Renal cortical epithelial cell (primary cell): ENCODE measurements around the gene KAZN. TPM values are rescaled to one million over a fixed set of nuclear protein-coding genes. Genes with fewer than 3 reads are reported as not detected.

ENCODE experiments used
- DNase-seq: peaks from one replicate; pipeline ENCODE4 v3.0.0-alpha.2; 2011; ENCODE audit warnings: low read depth
- total RNA-seq: library from RNA; depleted of rRNA; stranded (reverse); fragments of >200 nt; gene quantifications from 2 replicates; pipeline ENCODE4 v1.2.3, GENCODE V29; 2014

Gene KAZN
- total RNA-seq, 1 donor from 2014 or later, result 30.8 TPM

DNA sequence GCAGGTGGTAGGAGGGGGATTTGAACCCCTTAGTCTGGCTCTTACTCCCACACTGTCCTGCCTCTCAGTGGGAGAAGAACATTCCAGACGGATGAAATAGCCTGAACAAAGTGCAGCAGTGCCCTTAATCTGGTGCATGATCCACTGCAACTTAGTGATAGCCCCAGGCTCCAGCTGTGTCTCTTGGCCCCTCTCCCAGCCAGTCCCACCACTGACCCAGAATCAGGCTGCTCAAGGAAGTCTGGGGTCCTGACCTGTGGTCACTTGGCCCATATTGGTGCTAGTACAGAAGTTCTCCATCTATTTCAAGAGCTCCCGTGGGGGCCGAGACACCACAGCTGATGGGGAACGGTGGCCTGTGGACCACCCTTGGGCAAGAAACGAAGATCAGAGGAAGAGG, 255.0 kb downstream of the KAZN start:
- no peak for DNase-seq

DNA sequence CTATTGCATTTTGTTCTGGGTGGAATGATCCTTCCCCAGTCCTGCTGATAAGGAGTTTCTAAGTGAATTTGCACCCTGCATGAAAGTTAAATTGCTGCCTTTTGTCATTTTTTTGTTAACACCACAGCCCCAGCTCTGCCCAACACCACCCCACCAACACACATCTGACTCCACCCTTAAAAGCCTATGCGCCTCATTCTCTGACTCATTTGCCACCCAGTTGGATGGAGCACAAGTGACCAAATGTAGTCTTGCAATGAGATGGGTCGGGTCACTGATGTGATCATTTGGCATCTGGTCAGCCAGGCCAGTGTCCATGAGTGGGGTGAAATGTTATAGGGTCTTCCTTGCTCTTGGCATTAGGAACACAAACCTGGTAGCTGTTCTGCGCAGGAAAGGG, 256.8 kb downstream of the KAZN start:
- no peak for DNase-seq

DNA sequence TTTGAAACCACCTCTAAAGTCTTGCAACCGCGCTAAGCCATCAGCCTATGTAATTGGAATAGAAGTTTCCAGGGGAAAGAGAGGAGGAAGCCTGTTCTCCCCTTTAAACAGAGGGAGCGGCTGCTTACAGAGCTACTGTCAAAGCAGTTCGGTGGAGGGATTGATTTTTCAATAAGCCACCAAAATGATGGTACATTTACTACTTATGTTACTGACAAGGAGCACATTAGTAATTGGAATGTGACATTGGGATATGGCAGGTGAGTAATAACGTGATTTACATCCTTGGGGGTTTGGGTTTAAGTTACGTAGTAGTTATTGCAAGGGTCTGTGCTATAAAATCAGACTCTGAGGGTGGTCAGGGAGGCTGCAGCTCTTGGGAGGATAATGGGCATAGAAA, 257.3 kb downstream of the KAZN start:
- DNase-seq, result no peak

DNA sequence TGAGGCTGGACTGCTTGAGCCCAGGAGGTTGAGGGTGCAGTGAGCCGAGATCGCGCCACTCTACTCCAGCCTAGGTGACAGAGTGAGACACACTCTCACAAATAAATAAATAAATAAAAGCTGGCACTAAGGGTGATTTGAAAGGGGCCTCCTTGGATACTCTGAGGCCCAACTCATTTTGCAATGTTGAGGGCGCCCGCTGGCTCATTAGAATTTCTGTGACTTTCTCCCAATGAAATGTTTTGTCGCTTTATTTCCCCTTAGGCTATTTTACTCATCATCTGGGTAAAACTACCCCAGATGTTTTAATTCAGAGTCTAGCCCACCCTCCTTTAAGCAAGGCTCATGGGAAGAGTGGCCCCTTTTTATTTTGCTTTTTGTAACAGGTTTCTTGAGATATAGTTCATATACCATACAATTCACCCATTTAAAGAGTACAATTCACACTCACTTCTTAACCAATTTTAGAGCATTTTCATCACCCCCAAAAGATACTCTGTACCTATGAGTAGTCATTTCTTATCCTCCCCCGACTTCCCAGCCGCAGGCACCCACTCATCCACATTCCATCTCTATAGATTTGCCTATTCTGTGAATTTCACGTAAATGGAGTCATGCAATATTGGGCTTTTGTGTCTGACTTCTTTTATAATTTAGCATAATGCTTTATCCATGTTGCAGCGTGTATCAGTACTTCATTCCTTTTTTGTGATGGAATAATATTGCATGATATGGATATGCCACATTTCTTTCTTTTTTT, 259.1 kb downstream of the KAZN start:
- DNase-seq, result no peak

DNA sequence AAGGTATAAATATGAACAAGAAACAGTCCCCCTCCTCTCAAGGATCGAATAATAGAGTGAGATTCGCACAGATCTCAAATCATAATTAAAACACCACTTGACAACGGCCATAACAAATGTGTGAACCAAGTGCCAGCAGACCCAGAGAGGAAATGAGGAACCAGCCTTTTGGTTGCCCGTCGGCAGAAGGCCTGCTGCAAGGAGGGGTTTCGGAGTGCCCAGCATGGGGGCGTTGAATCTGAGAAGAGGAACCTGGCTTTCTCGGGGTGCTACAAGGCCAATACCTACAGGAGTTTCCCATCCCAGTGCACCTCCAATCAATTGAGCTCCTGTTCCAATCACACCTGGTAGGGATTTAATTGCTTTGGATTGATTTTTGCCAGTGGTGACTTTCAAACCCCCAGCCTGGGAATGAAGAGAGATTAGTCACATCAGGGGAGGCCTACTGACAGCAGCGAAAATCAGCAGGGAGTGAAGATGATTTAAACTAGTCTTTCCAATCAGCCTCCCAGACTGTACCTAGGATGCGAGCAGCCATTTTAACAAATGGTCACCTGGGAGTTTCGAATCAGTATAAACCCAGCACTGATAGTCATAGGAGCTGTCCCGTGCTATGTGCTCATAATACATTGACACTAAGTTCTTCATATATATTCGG, 263.8 kb downstream of the KAZN start:
- no peak for DNase-seq

DNA sequence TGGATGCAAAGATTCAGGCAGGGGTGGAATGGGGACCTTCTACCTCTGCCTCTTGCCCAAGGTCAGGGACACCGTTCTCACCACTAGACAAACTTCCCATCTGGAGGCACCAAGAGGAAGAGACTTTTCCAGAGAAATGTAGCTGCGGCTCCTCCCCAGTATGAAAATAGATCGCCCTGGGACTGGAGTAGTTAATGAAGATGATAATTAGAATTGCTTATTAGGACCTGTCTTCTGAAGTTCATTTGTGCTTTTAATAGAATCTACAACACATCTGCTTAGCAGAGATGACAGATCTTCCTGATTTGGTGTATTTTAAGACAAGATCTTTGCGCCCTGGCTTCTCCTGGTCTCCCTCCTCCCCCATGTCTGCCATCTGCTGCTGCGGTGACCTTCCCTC, 266.6 kb downstream of the KAZN start:
- no peak for DNase-seq

DNA sequence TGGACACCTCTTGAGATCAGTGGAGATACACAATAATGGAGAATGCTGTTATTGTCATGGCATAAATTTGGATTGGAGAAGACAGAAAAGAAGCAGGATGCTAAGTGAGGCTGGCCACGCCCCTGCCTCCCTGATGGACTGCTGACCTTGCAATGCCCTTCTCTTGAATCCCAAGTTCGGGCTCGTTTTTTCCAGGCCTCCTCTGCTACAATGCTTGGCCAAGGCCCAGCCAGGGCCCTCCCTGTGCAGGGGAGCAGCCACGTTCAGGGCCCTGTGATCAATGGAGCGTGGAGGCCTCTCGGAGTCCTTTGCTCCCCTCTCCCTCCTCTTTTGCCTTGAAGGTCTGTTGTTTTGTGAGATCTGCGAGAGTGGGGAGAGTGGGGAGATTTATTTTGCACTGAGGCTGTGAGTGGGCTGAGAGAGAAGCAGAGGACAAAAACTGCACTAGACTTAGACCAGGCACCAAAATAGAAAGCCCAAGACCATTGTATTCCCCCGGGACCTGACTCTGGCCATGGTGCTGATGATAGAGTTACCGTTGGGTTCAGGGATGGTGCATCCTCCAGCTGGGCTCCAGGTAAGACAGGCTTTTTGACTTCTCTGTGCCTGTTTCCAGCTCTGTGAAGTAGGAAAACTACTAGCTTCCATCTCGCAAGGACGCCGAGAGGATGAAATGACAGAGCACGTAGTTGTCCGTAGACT, 268.6 kb downstream of the KAZN start:
- DNase-seq, result no peak

DNA sequence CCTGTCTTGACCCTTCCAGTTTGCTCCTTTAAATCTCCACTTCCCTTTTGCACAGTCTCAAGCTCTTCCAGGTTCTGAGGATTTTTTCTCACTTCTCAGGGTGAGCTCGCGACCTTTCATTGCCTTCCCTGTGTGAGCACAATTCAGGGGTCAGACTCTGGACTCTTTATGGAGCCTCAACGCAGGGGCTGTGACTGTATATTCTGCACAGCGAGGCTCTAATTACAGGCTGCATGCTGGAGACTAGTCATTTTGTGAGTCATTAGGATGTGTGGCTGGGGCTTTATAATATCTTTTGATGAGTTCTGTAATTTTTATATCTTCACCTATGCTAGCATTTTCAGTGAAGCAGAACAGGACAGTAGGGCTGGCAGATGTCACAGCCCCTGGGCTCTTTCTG, 270.7 kb downstream of the KAZN start:
- DNase-seq, result no peak

DNA sequence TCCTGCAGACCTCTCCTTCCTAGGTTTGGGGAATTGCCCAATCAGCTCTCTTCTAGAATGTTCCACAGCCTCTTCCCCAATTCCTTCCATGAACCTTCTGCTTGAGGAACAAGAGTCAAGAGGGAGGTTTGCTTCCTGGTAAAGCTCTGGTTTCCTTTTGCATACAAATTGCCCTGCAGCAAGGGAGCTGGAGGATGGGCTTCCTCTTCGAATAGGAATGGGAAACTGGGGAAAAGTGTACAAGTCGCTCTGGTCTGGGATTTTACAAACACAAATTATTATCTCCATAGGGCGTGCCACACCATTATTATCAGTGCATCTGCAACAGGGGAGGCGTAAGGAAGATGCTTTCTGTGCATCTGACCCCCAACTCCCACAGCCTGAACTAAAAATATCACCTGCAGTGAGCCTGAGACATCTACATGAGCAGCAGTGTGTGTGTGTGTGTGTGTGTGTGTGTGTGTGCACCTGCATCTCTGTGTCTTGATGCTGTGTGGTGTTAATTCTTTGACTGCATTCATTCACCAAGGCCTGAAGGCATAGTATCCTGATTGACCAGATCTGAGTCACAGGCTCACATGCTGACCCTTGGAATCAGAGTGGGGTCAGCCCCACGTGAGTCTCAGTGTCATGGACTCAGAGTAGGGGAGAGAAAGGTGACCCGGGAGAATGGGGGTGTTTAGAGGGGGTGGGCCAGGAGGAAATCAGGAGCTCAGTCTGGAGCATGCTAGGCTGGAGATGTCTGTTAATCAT, 272.9 kb downstream of the KAZN start:
- DNase-seq, result no peak

DNA sequence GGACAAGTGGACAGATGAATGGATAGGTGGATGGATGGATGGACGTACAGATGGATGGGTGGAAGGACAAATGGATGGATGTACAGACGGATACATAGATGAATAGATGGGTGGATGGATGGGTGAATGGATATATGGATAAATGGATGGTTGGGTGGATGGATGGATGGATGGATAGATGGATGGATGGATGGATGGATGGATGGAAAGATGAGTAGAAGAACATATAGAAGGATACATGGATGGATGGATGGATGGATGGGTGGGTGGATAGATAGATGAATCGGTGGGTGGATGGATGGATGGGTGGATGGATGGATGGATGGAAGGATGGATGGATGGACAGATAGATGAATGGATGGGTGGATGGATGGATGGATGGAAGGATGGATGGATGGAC, 274.3 kb downstream of the KAZN start:
- DNase-seq, result no peak

DNA sequence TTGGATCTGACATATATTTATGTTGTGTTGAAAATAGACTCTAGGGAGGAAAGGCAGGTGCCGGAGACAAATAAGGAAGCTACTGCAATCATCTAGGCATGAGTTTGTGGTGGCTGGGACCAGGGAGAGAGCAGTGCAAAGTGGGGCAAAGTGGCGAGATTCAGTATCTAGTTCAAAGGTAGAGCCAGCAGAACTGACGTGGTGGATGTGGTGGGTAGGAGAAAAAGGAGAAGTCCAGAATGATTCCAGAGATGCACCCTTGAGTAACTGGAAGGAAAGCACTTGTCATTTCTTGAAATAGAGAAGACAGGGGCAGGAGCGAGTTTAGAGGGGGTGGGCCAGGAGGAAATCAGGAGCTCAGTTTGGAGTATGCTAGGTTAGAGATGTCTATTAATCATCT, 275.2 kb downstream of the KAZN start:
- DNase-seq, result no peak

DNA sequence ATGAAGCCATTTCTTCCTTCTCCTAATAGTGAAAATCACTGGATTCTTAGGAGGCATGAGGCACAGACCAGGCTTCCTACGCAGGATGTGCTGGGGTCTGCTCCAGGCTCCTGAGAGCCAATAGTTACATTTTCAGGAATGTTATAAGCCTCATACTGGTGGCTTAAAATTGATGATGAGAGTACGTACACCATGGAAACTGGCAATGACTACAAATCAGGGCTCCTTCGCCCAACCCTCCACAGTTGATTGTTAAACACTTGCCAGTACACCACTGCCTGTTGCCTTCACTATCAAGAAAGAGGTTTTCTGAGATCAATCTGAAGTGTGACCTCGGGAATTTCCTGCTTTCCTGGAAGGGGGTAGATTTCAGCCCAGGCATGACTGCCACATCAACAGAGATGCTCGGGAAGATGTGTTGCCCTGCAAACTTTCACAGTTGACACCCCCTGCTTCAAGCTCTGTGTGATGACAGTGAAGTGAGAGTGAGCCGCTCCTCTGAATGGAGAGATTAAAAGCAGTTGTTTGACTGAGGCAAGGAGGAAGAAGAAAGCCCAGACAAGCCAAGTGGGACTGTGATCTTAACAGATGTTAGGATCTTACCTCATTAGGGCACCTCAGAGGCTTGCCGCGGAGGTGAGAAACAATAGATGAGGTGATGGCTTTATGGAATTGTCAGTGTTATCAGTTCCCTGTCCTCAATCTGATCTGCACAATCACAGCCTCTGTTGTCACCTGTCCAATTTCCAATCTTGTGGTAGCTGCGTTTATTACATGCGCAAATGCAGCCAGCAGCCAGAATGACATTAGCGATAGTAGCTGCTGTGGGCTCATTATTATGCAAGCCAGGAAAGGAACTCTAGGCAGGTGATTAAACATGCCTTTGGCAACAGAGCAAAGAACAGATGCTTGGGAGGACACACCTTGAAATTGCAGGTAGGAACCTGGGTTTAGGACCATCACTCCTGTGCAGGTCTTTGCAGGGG, 277.3 kb downstream of the KAZN start:
- no peak for DNase-seq

DNA sequence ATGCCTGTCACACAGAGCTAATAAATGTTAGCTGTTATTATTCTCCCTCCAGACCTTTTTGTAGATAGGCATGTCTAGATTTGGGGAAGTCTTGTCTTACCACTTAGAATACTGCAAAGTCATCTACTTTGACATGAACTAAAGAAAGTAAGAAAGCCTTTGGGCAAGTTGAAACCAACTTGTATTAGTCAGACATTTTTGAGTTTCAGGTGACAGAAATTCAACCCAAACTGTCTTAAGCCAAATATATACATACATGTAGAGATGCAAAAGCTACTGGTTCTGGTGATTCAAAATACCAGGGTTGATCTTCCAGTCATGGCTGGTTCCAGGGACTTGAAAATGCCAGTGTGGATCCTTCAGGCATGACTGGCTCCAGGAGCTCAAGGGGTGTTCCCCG, 278.3 kb downstream of the KAZN start:
- no peak for DNase-seq

DNA sequence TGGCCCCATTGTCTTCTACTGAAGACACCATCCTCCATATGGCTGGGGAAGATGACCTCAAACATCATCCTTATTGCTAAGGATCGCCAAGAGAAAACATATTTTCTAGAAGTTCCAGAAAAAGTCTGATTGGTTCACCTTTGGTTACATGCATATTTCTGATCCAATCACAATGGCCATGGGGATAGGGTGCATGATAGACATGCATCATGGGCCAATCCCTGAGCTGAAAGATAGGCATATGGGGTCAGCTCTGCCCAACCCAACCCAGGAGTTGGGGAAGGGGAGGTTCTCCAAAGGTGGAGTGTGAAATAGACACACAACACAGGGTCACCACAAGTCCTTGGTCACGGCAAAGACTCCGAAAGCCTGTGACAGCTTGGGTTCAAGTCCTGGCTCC, 278.7 kb downstream of the KAZN start:
- no peak for DNase-seq

DNA sequence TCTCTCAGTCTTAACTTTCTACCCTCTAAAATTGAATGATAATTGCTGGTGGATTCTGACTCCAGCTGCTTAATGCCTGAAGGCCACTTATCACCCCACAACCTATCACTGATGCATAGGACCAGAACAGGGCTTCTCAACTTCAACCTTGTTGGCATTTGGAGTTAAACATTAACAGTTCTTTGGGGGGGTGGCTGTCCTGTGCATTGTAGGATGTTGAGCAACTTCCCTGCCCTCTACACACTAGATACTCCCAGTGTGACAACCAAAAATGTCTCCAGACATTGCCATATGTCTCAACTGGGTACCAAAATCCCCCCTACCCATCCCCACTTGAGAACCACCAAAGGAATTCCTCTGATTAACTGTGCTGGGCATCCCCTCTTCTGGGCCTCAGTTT, 279.6 kb downstream of the KAZN start:
- DNase-seq, result no peak

DNA sequence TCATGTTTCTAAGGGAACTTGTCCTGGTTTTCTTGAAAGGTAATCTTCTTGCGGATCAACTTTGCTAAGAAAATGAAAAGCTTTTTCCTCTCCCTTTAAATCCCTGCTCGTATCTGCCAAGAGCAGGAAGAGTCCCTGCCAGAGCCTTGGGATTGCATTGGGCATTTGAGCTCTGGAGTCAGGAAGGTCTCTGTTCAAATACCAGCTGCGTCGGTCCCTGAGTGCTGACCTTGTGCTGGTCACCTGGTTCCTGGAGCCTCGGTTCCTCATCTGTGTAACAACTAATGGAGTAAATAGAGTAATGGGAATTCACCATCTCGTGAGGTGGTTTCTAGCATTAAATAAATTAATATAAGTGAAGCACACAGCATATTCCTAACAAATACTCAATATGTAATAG, 280.5 kb downstream of the KAZN start:
- DNase-seq, result no peak

DNA sequence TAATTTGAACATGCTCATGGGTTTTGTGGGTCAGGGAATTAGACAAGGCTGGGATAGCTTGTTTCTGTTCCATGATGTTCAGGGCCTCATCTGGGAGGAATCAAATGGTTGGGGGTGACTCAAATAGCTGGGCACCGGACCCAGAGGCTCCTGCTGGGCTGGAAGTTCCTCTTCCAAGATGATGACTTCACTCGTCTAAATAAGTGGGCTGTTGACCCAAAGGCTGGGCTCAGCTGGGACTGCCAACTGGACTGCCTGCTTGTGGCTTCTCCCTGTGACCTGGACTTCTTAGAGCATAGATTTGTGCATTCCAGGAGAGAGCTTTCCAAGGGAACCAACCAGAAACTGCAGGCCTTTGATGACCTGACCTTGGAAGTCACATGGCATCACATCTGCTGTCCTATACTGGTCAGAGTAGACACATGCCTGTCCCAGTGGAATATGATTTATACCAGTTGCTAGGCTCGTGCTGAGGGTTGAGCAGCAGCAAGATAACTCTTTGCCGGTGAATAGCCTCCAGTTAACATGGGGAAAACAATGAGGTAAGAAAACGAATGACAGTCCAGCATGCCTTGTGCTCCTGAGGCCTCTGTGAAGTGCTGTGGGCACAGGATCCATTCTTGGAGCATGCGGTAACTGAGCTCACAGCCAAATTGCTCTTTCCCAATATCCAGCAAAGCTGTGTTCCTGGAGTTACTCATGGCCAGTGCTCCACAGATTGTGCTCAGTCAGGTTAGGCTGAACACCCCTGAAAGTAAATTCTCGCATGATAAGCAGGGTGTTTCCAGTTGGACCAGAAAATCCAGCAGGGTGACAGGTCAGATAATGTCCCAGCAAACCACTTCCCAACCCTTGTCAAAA, 282.2 kb downstream of the KAZN start:
- DNase-seq, result peak; percentile 22

DNA sequence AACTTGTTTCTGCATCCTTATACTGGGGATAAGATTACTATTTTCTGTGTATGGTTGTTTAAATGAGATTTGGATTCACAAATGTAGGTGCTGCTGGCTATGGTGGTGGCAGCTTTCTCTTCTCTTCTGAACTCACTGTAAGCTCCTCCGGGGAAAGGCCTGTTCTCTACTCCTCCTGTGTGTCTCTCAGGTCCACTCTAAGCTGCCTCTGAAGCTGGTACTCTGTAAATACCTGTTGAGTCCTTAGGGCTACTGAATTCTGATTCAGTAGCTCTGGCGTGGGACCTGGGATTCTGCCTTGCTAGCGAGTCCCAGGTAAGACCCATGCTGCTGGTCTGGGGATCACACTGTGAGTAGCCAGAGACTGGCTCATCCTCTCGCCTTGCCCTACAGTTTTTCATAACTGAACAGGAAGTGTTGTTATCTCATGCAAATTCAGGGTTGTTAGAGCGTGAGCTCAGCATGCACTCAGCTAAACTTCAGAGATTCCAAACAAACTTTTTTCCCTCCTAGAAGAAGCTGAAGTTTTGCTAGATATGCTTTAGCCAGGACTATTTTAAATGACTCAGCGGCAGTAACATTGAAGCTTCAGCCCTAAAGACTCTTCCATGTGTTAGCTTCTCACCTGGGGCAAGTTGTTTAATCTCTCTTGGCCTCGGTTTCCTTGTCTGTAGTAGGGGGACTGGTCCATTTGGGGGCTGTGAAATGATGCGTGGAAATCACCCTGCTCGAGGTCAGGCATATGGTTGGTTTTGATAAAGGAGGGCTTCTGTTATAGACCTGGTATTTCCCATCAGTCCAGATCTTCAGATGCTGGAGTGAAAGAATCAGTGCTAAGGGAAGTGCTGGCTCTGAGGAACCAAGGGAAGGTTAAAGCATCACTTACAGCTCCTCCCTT, 283.5 kb downstream of the KAZN start:
- DNase-seq, result no peak

DNA sequence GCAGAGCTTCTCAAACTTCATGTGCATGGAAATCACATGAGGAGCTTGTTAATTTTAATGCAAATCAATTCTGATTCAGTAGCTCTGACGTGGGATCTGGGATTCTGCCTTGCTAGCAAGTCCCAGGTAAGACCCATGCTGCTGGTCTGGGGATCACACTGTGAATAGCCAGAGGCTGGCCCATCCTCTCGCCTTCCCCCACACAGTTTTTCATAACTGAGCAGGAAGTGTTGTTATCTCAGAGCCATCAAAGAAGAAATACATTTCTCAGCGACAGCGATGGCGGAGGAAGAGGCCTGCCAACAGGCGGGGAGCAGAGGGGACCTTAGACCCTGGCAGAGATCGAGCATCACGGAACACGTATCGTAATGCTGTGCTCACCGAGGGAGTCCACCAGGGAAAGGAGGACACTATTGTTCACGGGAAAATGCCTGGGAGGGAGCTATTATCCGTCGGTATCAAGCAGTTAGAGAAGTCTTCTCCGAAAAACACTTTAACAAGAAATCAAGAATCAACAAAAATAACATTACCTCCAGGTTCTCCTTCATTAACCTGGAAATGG, 286.2 kb downstream of the KAZN start:
- DNase-seq, result no peak
